Vagina (tissue), 2 donors: ENCODE data around the gene STH. TPM values are rescaled to one million over a fixed set of nuclear protein-coding genes. Genes with fewer than 3 reads are reported as not detected.

Source experiments
- DNase-seq, 2 donors: peaks; one replicate each; pipeline ENCODE4 v3.0.0-alpha.2; 2017; ENCODE audit errors: extremely low spot score in 2 of 2
- H3K27ac ChIP-seq: fragments of 200-600 bp; sonication (generic); one replicate; pipeline ENCODE4 v1.5.1; 2019
- H3K27me3 ChIP-seq: fragments of 200-600 bp; sonication (generic); one replicate; pipeline ENCODE4 v1.5.1; 2019
- H3K36me3 ChIP-seq, 2 donors: fragments of 200-600 bp; sonication (generic); one replicate each; pipeline ENCODE4 v1.5.1; 2017 to 2019
- H3K4me1 ChIP-seq: fragments of 200-600 bp; sonication (generic); one replicate; pipeline ENCODE4 v1.5.1; 2019
- H3K4me3 ChIP-seq, 2 donors: fragments of 200-600 bp; sonication (generic); 1 replicate in 1 of 2; 2 replicates in 1 of 2; pipeline ENCODE4 v1.5.1; 2016 to 2019
- H3K9me3 ChIP-seq: fragments of 200-600 bp; sonication (generic); one replicate; pipeline ENCODE4 v1.5.1; 2019
- CTCF ChIP-seq, 3 experiments: fragments of 450-650 bp in 2 of 3; fragments of 200-600 bp in 1 of 3; sonication (generic) in 1 of 3; IDR thresholded peaks; one replicate each; pipeline ENCODE4 v1.5.1; 2017 to 2019; ENCODE audit warnings: antibody characterized with exemption in 3 of 3, mild to moderate bottlenecking in 2 of 3, moderate library complexity in 2 of 3
- POLR2A ChIP-seq, 2 donors: fragments of 450-650 bp; IDR thresholded peaks; one replicate each; pipeline ENCODE4 v1.6.1; 2017; ENCODE audit warnings: antibody characterized with exemption in 2 of 2, mild to moderate bottlenecking in 2 of 2, moderate library complexity in 2 of 2
- POLR2AphosphoS5 ChIP-seq, 2 donors: sonication (generic); formaldehyde crosslinking; IDR thresholded peaks; one replicate each; pipeline ENCODE4 v1.9.0; 2017; ENCODE audit warnings: antibody characterized with exemption in 2 of 2, mild to moderate bottlenecking in 2 of 2, low read depth in 1 of 2; ENCODE audit not compliant: insufficient read depth in 1 of 2
- intact Hi-C: fragments of 100-400 bp; cut with DNase I; formaldehyde crosslinking; loops from one replicate; pipeline ENCODE4 v1.15.1; 2023
- total RNA-seq: library from RNA; depleted of rRNA; stranded (reverse); fragments of >200 nt; gene quantifications from one replicate; pipeline ENCODE4 v1.2.3, GENCODE V29; 2016

The STH gene
- total RNA-seq, 1 donor from 2014 or later = not detected

GRCh38 chr17:45994987-45995386, 4.1 kb upstream of the STH start:
- Histone ChIP-seq H3K9me3 (no peaks in the 10 kb centered on the region), H3K27me3 (no peaks in the 10 kb centered on the region), H3K36me3 (no peaks in the 10 kb centered on the region), H3K4me3 (no peak overlapping the region), H3K27ac (no peak overlapping the region), H3K4me1 (no peaks in the 10 kb centered on the region)
- no peak for TF ChIP-seq POLR2A (IDR thresholded peaks at IDR 0.05)
- no peak for TF ChIP-seq CTCF (IDR thresholded peaks at IDR 0.05)
- no peak for TF ChIP-seq POLR2AphosphoS5 (IDR thresholded peaks at IDR 0.05; ENCODE audit: insufficient read depth in 1 of 2, low read depth in 1 of 2)
- DNase-seq = no peak
- intact Hi-C loops = no loop called here

GRCh38 chr17:45995627-45996270, 3.3 kb upstream of the STH start:
- H3K4me3 ChIP-seq = no peak overlapping the region
- TF ChIP-seq POLR2A (IDR thresholded peaks at IDR 0.05) (no peak), CTCF (IDR thresholded peaks at IDR 0.05) (no peak), POLR2AphosphoS5 (IDR thresholded peaks at IDR 0.05; ENCODE audit: insufficient read depth in 1 of 2, low read depth in 1 of 2) (no peak)
- intact Hi-C loops = no loop called here
- H3K27ac ChIP-seq = no peak overlapping the region
- DNase-seq = no peak
- no peaks in the 10 kb centered on the region for H3K4me1 ChIP-seq
- H3K36me3 ChIP-seq = no peaks in the 10 kb centered on the region
- no peaks in the 10 kb centered on the region for H3K9me3 ChIP-seq
- no peaks in the 10 kb centered on the region for H3K27me3 ChIP-seq

GRCh38 chr17:45996282-45996937, 2.6 kb upstream of the STH start:
- no peak overlapping the region for H3K4me3 ChIP-seq
- no peaks in the 10 kb centered on the region for H3K9me3 ChIP-seq
- no peaks in the 10 kb centered on the region for H3K4me1 ChIP-seq
- H3K36me3 ChIP-seq = no peaks in the 10 kb centered on the region
- TF ChIP-seq CTCF (IDR thresholded peaks at IDR 0.05) (no peak), POLR2AphosphoS5 (IDR thresholded peaks at IDR 0.05; ENCODE audit: insufficient read depth in 1 of 2, low read depth in 1 of 2) (no peak), POLR2A (IDR thresholded peaks at IDR 0.05) (no peak)
- no peaks in the 10 kb centered on the region for H3K27me3 ChIP-seq
- no peak overlapping the region for H3K27ac ChIP-seq
- no peak for DNase-seq
- intact Hi-C loops = no loop called here

- no peaks in the 10 kb centered on the region for H3K9me3 ChIP-seq
- intact Hi-C loops = no loop called here
- TF ChIP-seq POLR2A (IDR thresholded peaks at IDR 0.05) (no peak), CTCF (IDR thresholded peaks at IDR 0.05) (no peak), POLR2AphosphoS5 (IDR thresholded peaks at IDR 0.05; ENCODE audit: insufficient read depth in 1 of 2, low read depth in 1 of 2) (no peak)
- H3K36me3 ChIP-seq = no peaks in the 10 kb centered on the region
- H3K4me3 ChIP-seq = no peak overlapping the region
- no peaks in the 10 kb centered on the region for H3K4me1 ChIP-seq
- no peak for DNase-seq
- H3K27ac ChIP-seq = no peak overlapping the region
- no peaks in the 10 kb centered on the region for H3K27me3 ChIP-seq
Measured at GRCh38 chr17:45997166-45997565, 1.9 kb upstream of the STH start.

GRCh38 chr17:45997624-45998023, 1.4 kb upstream of the STH start:
- Histone ChIP-seq H3K4me3 (no peak overlapping the region), H3K27ac (no peak overlapping the region), H3K36me3 (no peaks in the 10 kb centered on the region), H3K27me3 (no peaks in the 10 kb centered on the region), H3K9me3 (no peaks in the 10 kb centered on the region), H3K4me1 (no peaks in the 10 kb centered on the region)
- DNase-seq = no peak
- TF ChIP-seq CTCF (IDR thresholded peaks at IDR 0.05) (no peak), POLR2AphosphoS5 (IDR thresholded peaks at IDR 0.05; ENCODE audit: insufficient read depth in 1 of 2, low read depth in 1 of 2) (no peak), POLR2A (IDR thresholded peaks at IDR 0.05) (no peak)
- intact Hi-C loops = no loop called here
